Measurements from ENCODE around the gene SLC22A3. TPM values are rescaled to one million over a fixed set of nuclear protein-coding genes. Genes with fewer than 3 reads are reported as not detected.
A peak's percentile ranks its signal among the peaks of the same experiment; 100 is the strongest.

Gene SLC22A3
- total and polyA plus RNA-seq, 2 of the 13 experiments (the other 11 are each of a cell fraction or from before 2014, with no cell fraction given): 12.0 to 31.5 TPM

DNA sequence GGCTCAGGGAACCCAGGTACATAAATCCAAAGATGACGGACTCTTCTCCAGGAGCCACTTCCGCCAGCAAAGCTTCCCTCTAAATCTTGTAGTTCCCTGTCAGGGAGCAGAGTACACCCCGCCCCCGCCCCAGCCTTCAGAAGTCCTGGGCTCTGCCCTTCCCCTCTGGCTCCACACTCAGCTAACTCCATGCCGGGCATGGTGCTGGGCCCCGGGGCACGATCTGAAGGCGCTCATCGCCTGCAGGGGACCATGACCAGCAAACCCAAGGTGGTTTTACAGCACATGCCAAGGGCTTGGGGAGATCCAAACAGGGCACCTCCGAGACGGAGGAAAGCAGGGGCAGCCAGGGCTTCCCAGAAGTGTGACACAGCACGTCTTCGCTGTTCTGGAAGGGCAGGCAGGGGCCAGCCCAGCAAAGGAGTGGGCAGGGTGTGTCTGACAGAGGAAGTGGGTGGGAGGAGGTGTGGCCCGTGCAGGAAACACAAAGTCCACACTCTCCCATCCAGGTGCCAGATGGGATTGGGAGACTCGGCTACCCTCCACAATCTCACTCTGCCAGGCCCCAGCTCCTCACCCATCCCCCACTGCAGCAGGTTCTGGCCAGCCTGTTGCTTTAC is 48.0 kb upstream of the SLC22A3 start:
- no peaks in the 10 kb centered on the region for H4K20me1 ChIP-seq (ENCODE audit: insufficient read depth, low read length)
- peak overlapping the region; percentile 75 for H3K4me2 ChIP-seq (ENCODE audit: low read depth, low read length)
- no peak overlapping the region for H3K27ac ChIP-seq (ENCODE audit: extremely low read length, insufficient read depth, low read length)
- peaks cover 14% of the 10 kb centered on the region for H3K4me1 ChIP-seq (ENCODE audit: insufficient read depth, low read length)
- FAIRE-seq: peak; percentile 44
- H3K9me3 ChIP-seq (ENCODE audit: low read length): peaks cover 16% of the 10 kb centered on the region
- ChIA-PET POLR2A (no interaction called here), CTCF (ENCODE audit: low intra/inter-chr PET ratio, low total read pairs) (no interaction called here)
- ATAC-seq: peak; percentile 83
- H2AFZ ChIP-seq (ENCODE audit: low read length): no peak overlapping the region
- WGBS (ENCODE audit: low lambda C conversion rate): 48% methylated on average over 15 of the region's 15 CpGs
- no peaks in the 10 kb centered on the region for H3K36me3 ChIP-seq (replicated peaks in 1 of 2; ENCODE audit: control insufficient read depth in 1 of 2, insufficient read depth in 2 of 2, low read length in 2 of 2)
- no TSS peak for BruUV-seq (replicated peaks)
- H3K4me3 ChIP-seq (replicated peaks in 1 of 3; ENCODE audit: insufficient read depth in 1 of 3, low read depth in 2 of 3, low read length in 3 of 3): peak overlapping the region; percentile 0 to 50 (median 1); a peak in 2 of 6 replicates
- in situ Hi-C loops (cut with HindIII; ENCODE audit: extremely low pct_ligation_motif_present, low pct_unique_long_range_greater_than_20kb): no loop called here
- intact Hi-C loops (cut with micrococcal nuclease; ENCODE audit: unreplicated experiment): no loop called here
- peak overlapping the region; percentile 11; the same call in 1 of the 2 replicates for H3K9ac ChIP-seq (ENCODE audit: insufficient read depth, low read depth, low read length)
- DNase-seq (ENCODE audit: low spot score): peak; percentile 28
- H3K27me3 ChIP-seq (ENCODE audit: control insufficient read depth in 1 of 2, insufficient read depth in 2 of 2, low read length in 2 of 2): no peaks in the 10 kb centered on the region
- no peaks in the 10 kb centered on the region for H3K79me2 ChIP-seq (ENCODE audit: insufficient read depth, low read length)
- TF ChIP-seq, protein P1, sequence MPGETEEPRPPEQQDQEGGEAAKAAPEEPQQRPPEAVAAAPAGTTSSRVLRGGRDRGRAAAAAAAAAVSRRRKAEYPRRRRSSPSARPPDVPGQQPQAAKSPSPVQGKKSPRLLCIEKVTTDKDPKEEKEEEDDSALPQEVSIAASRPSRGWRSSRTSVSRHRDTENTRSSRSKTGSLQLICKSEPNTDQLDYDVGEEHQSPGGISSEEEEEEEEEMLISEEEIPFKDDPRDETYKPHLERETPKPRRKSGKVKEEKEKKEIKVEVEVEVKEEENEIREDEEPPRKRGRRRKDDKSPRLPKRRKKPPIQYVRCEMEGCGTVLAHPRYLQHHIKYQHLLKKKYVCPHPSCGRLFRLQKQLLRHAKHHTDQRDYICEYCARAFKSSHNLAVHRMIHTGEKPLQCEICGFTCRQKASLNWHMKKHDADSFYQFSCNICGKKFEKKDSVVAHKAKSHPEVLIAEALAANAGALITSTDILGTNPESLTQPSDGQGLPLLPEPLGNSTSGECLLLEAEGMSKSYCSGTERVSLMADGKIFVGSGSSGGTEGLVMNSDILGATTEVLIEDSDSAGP (CRISPR knock-in tag; IDR thresholded peaks at IDR 0.05; ENCODE audit: borderline replicate concordance): peak; percentile 75
- no peak for TF ChIP-seq NONO (IDR thresholded peaks at IDR 0.05)
- 0 out of 2 replicates have a peak, but pooled peaks have one; percentile 32 for TF ChIP-seq NONO (CRISPR knock-in tag; conservative IDR thresholded peaks at IDR 0.05)
- TF ChIP-seq ZMYM4 (CRISPR knock-in tag; IDR thresholded peaks at IDR 0.05): peak; percentile 46; the same call in 1 of the 2 replicates
- TF ChIP-seq SALL2 (CRISPR knock-in tag; IDR thresholded peaks at IDR 0.05): 0 out of 2 replicates have a peak, but pooled peaks have one; percentile 34
- peak; percentile 84; the same call in 1 of the 2 replicates for TF ChIP-seq ZNF274 (CRISPR knock-in tag; IDR thresholded peaks at IDR 0.05)
- TF ChIP-seq ZNF143 (CRISPR knock-in tag; IDR thresholded peaks at IDR 0.05): peak; percentile 46; the same call in 1 of the 2 replicates
- TF ChIP-seq, protein P2, sequence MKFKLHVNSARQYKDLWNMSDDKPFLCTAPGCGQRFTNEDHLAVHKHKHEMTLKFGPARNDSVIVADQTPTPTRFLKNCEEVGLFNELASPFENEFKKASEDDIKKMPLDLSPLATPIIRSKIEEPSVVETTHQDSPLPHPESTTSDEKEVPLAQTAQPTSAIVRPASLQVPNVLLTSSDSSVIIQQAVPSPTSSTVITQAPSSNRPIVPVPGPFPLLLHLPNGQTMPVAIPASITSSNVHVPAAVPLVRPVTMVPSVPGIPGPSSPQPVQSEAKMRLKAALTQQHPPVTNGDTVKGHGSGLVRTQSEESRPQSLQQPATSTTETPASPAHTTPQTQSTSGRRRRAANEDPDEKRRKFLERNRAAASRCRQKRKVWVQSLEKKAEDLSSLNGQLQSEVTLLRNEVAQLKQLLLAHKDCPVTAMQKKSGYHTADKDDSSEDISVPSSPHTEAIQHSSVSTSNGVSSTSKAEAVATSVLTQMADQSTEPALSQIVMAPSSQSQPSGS (CRISPR knock-in tag; IDR thresholded peaks at IDR 0.05): no peak
- peak; percentile 39; the same call in 1 of the 2 replicates for TF ChIP-seq GABPA (IDR thresholded peaks at IDR 0.05; ENCODE audit: low read depth, low read length)
- TF ChIP-seq GABPA (CRISPR knock-in tag; IDR thresholded peaks at IDR 0.05; ENCODE audit: low read depth): peak; percentile 60; the same call in 1 of the 2 replicates
- peak; percentile 23; the same call in 1 of the 2 replicates for TF ChIP-seq HOXA3 (CRISPR knock-in tag; IDR thresholded peaks at IDR 0.05)
- no peak for TF ChIP-seq ETV6 (CRISPR knock-in tag; conservative IDR thresholded peaks at IDR 0.05)
- TF ChIP-seq, protein P3, sequence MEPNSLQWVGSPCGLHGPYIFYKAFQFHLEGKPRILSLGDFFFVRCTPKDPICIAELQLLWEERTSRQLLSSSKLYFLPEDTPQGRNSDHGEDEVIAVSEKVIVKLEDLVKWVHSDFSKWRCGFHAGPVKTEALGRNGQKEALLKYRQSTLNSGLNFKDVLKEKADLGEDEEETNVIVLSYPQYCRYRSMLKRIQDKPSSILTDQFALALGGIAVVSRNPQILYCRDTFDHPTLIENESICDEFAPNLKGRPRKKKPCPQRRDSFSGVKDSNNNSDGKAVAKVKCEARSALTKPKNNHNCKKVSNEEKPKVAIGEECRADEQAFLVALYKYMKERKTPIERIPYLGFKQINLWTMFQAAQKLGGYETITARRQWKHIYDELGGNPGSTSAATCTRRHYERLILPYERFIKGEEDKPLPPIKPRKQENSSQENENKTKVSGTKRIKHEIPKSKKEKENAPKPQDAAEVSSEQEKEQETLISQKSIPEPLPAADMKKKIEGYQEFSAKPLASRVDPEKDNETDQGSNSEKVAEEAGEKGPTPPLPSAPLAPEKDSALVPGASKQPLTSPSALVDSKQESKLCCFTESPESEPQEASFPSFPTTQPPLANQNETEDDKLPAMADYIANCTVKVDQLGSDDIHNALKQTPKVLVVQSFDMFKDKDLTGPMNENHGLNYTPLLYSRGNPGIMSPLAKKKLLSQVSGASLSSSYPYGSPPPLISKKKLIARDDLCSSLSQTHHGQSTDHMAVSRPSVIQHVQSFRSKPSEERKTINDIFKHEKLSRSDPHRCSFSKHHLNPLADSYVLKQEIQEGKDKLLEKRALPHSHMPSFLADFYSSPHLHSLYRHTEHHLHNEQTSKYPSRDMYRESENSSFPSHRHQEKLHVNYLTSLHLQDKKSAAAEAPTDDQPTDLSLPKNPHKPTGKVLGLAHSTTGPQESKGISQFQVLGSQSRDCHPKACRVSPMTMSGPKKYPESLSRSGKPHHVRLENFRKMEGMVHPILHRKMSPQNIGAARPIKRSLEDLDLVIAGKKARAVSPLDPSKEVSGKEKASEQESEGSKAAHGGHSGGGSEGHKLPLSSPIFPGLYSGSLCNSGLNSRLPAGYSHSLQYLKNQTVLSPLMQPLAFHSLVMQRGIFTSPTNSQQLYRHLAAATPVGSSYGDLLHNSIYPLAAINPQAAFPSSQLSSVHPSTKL (CRISPR knock-in tag; IDR thresholded peaks at IDR 0.05): 0 out of 2 replicates have a peak, but pooled peaks have one; percentile 17
- TF ChIP-seq, protein P4, sequence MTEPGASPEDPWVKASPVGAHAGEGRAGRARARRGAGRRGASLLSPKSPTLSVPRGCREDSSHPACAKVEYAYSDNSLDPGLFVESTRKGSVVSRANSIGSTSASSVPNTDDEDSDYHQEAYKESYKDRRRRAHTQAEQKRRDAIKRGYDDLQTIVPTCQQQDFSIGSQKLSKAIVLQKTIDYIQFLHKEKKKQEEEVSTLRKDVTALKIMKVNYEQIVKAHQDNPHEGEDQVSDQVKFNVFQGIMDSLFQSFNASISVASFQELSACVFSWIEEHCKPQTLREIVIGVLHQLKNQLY (CRISPR knock-in tag; IDR thresholded peaks at IDR 0.05): no peak

All from HepG2 (cell line).